Trophoblast cell (in vitro differentiated cells and primary cell): ENCODE results near the gene MFNG.

Experiments
- DNase-seq, 2 donors: peaks; one replicate each; pipeline ENCODE4 v3.0.0-alpha.2; 2016
- H2AFZ ChIP-seq: 2 replicates; pipeline ENCODE4 v1.6.1; 2013; ENCODE audit warnings: low read length, moderate library complexity, mild to moderate bottlenecking; ENCODE audit not compliant: insufficient read depth, poor library complexity
- H2AK5ac ChIP-seq: 2 replicates; pipeline ENCODE4 v1.6.1; 2013; ENCODE audit warnings: mild to moderate bottlenecking, low read length
- H2BK120ac ChIP-seq: 2 replicates; pipeline ENCODE4 v1.6.1; 2013; ENCODE audit warnings: low read length, mild to moderate bottlenecking, moderate library complexity; ENCODE audit not compliant: insufficient read depth, poor library complexity
- H2BK12ac ChIP-seq: 2 replicates; pipeline ENCODE4 v1.6.1; 2013; ENCODE audit warnings: mild to moderate bottlenecking, low read length, moderate library complexity
- H2BK5ac ChIP-seq: 2 replicates; pipeline ENCODE4 v1.6.1; 2013; ENCODE audit warnings: low read length, low read depth, moderate library complexity, mild to moderate bottlenecking; ENCODE audit not compliant: poor library complexity
- H3K14ac ChIP-seq: 2 replicates; pipeline ENCODE4 v1.6.1; 2013; ENCODE audit warnings: mild to moderate bottlenecking, low read length
- H3K18ac ChIP-seq: 2 replicates; pipeline ENCODE4 v1.6.1; 2013; ENCODE audit warnings: mild to moderate bottlenecking, low read length
- H3K23ac ChIP-seq: 2 replicates; pipeline ENCODE4 v1.6.1; 2013; ENCODE audit warnings: low read length
- H3K27ac ChIP-seq: 2 replicates; pipeline ENCODE4 v1.5.1; 2013; ENCODE audit warnings: low read depth, mild to moderate bottlenecking, inconsistent platforms, low read length, moderate library complexity
- H3K27me3 ChIP-seq: 2 replicates; pipeline ENCODE4 v1.6.1; 2013; ENCODE audit warnings: inconsistent platforms, mild to moderate bottlenecking, low read length, moderate library complexity; ENCODE audit not compliant: insufficient read depth
- H3K36me3 ChIP-seq, 2 experiments: 1 replicate in 1 of 2; 2 replicates in 1 of 2; pipeline ENCODE4 v1.6.1; 2013; ENCODE audit warnings: low read length in 2 of 2, mild to moderate bottlenecking in 2 of 2, moderate library complexity in 1 of 2; ENCODE audit not compliant: insufficient read depth in 2 of 2, control insufficient read depth in 1 of 2
- H3K4ac ChIP-seq: 2 replicates; pipeline ENCODE4 v1.6.1; 2013; ENCODE audit warnings: low read depth, mild to moderate bottlenecking, low read length, moderate library complexity
- H3K4me1 ChIP-seq, 2 experiments: 1 replicate in 1 of 2; 2 replicates in 1 of 2; pipeline ENCODE4 v1.6.1; 2013; ENCODE audit warnings: low read length in 2 of 2, mild to moderate bottlenecking in 2 of 2, moderate library complexity in 1 of 2; ENCODE audit not compliant: insufficient read depth in 2 of 2, control insufficient read depth in 1 of 2
- H3K4me2 ChIP-seq: 2 replicates; pipeline ENCODE4 v1.6.1; 2013; ENCODE audit warnings: inconsistent platforms, mild to moderate bottlenecking, low read length, moderate library complexity
- H3K4me3 ChIP-seq: 2 replicates; pipeline ENCODE4 v1.5.1; 2013; ENCODE audit warnings: mild to moderate bottlenecking, low read depth, low read length, inconsistent platforms
- H3K79me1 ChIP-seq: one replicate; pipeline ENCODE4 v1.6.1; 2013; ENCODE audit warnings: low read length
- H3K79me2 ChIP-seq: 2 replicates; pipeline ENCODE4 v1.6.1; 2013; ENCODE audit warnings: low read length, mild to moderate bottlenecking; ENCODE audit not compliant: control insufficient read depth, insufficient read depth, poor library complexity
- H3K9ac ChIP-seq: 2 replicates; pipeline ENCODE4 v1.6.1; 2013; ENCODE audit warnings: mild to moderate bottlenecking, low read length
- H3K9me3 ChIP-seq: 2 replicates; pipeline ENCODE4 v1.6.1; 2013; ENCODE audit warnings: low read depth, mild to moderate bottlenecking, control low read depth, inconsistent platforms, low read length; ENCODE audit not compliant: insufficient read depth
- H4K12ac ChIP-seq: 2 replicates; pipeline ENCODE4 v1.6.1; 2013; ENCODE audit warnings: low read depth, mild to moderate bottlenecking, low read length, moderate library complexity
- H4K8ac ChIP-seq: 2 replicates; pipeline ENCODE4 v1.6.1; 2013; ENCODE audit warnings: low read depth, mild to moderate bottlenecking, low read length, moderate library complexity
- H4K91ac ChIP-seq: one replicate; pipeline ENCODE4 v1.6.1; 2013; ENCODE audit warnings: low read depth, mild to moderate bottlenecking, low read length, moderate library complexity
- WGBS: extraction: QIAGEN DNeasy Blood & Tissue Kit; methylation state at CpG from one replicate; pipeline ENCODE4 v1.1.7; 2013; ENCODE audit warnings: missing lambda C conversion rate; ENCODE audit not compliant: insufficient read length, insufficient coverage; ENCODE audit errors: extremely low coverage; 5-methylcytosine and 5-hydroxymethylcytosine counted together

MFNG gene

GRCh38 chr22:37491106-37491505 is 4.9 kb upstream of the MFNG start:
- H2BK12ac ChIP-seq = no peak overlapping the region

GRCh38 chr22:37489983-37490382 is 3.8 kb upstream of the MFNG start:
- H3K36me3 ChIP-seq = peaks cover 0 to 4% of the 10 kb centered on the region in 2 experiments
- H2BK12ac ChIP-seq = no peak overlapping the region
- H2BK120ac ChIP-seq = no peak overlapping the region
- no peak overlapping the region for H3K14ac ChIP-seq
- H3K4me2 ChIP-seq = no peak overlapping the region
- H4K12ac ChIP-seq = no peak overlapping the region
- H3K79me1 ChIP-seq = no peaks in the 10 kb centered on the region
- no peak overlapping the region for H2AK5ac ChIP-seq
- H3K4me1 ChIP-seq = peaks cover 0 to 3% of the 10 kb centered on the region in 2 experiments
- no peak overlapping the region for H3K18ac ChIP-seq
- peaks cover 2% of the 10 kb centered on the region for H3K9me3 ChIP-seq
- no peak for DNase-seq
- no CpG with 5 or more reads among the region's 10 CpGs for WGBS
- H3K4ac ChIP-seq = no peak overlapping the region
- H3K79me2 ChIP-seq = no peaks in the 10 kb centered on the region
- no peak overlapping the region for H3K9ac ChIP-seq
- no peak overlapping the region for H4K8ac ChIP-seq
- no peak overlapping the region for H3K27ac ChIP-seq
- H3K4me3 ChIP-seq = no peak overlapping the region
- H2BK5ac ChIP-seq = no peak overlapping the region
- no peaks in the 10 kb centered on the region for H3K27me3 ChIP-seq
- no peak overlapping the region for H3K23ac ChIP-seq
- H4K91ac ChIP-seq = no peak overlapping the region
- H2AFZ ChIP-seq = no peak overlapping the region

More at GRCh38 chr22:37491106-37491505, 4.9 kb upstream of the MFNG start:
- Histone ChIP-seq H3K79me2 (no peaks in the 10 kb centered on the region), H3K79me1 (no peaks in the 10 kb centered on the region), H3K4ac (no peak overlapping the region), H3K23ac (no peak overlapping the region), H2BK5ac (no peak overlapping the region), H3K4me1 (peaks cover 0 to 3% of the 10 kb centered on the region in 2 experiments), H2BK120ac (no peak overlapping the region), H3K9ac (no peak overlapping the region), H3K14ac (no peak overlapping the region), H3K27me3 (no peaks in the 10 kb centered on the region), H4K12ac (no peak overlapping the region), H4K91ac (no peak overlapping the region), H2AK5ac (no peak overlapping the region), H3K4me2 (no peak overlapping the region), H3K27ac (no peak overlapping the region), H4K8ac (no peak overlapping the region), H3K9me3 (peaks cover 2% of the 10 kb centered on the region), H3K36me3 (peaks cover 3 to 4% of the 10 kb centered on the region in 2 experiments), H3K4me3 (no peak overlapping the region), H2AFZ (no peak overlapping the region), H3K18ac (no peak overlapping the region)
- WGBS = no CpG with 5 or more reads among the region's 16 CpGs
- no peak for DNase-seq

- no peak overlapping the region for H4K91ac ChIP-seq
- H3K79me2 ChIP-seq = no peaks in the 10 kb centered on the region
- no peak overlapping the region for H2BK5ac ChIP-seq
- no peak overlapping the region for H3K4me2 ChIP-seq
- no peak overlapping the region for H2AK5ac ChIP-seq
- no peak overlapping the region for H2BK120ac ChIP-seq
- no peak overlapping the region for H3K9ac ChIP-seq
- H3K23ac ChIP-seq = no peak overlapping the region
- no peak overlapping the region for H4K8ac ChIP-seq
- H3K18ac ChIP-seq = no peak overlapping the region
- no peak overlapping the region for H3K27ac ChIP-seq
- no peak overlapping the region for H2BK12ac ChIP-seq
- H3K4me3 ChIP-seq = no peak overlapping the region
- DNase-seq = no peak
- WGBS = no CpG with 5 or more reads among the region's 15 CpGs
- H3K9me3 ChIP-seq = peaks cover 2% of the 10 kb centered on the region
- peaks cover 0 to 3% of the 10 kb centered on the region in 2 experiments for H3K4me1 ChIP-seq
- no peak overlapping the region for H2AFZ ChIP-seq
- no peaks in the 10 kb centered on the region for H3K79me1 ChIP-seq
- H4K12ac ChIP-seq = no peak overlapping the region
- peaks cover 0 to 4% of the 10 kb centered on the region in 2 experiments for H3K36me3 ChIP-seq
- H3K14ac ChIP-seq = no peak overlapping the region
- no peak overlapping the region for H3K4ac ChIP-seq
- H3K27me3 ChIP-seq = no peaks in the 10 kb centered on the region
Observed at GRCh38 chr22:37488337-37489135, 2.4 kb upstream of the MFNG start.

GRCh38 chr22:37487571-37487970 is 1.4 kb upstream of the MFNG start:
- no peak overlapping the region for H2BK120ac ChIP-seq
- H3K4me3 ChIP-seq = no peak overlapping the region
- H3K79me2 ChIP-seq = no peaks in the 10 kb centered on the region
- H3K14ac ChIP-seq = no peak overlapping the region
- no peak overlapping the region for H3K9ac ChIP-seq
- no peaks in the 10 kb centered on the region for H3K27me3 ChIP-seq
- H2BK12ac ChIP-seq = no peak overlapping the region
- no peaks in the 10 kb centered on the region for H3K79me1 ChIP-seq
- H3K4ac ChIP-seq = no peak overlapping the region
- no peak overlapping the region for H3K4me2 ChIP-seq
- no peak overlapping the region for H4K91ac ChIP-seq
- WGBS = no CpG with 5 or more reads among the region's 4 CpGs
- peaks cover 0 to 3% of the 10 kb centered on the region in 2 experiments for H3K4me1 ChIP-seq
- no peak overlapping the region for H2BK5ac ChIP-seq
- no peak overlapping the region for H4K12ac ChIP-seq
- H3K23ac ChIP-seq = no peak overlapping the region
- no peak overlapping the region for H3K27ac ChIP-seq
- H2AK5ac ChIP-seq = no peak overlapping the region
- no peak for DNase-seq
- H3K18ac ChIP-seq = no peak overlapping the region
- no peak overlapping the region for H4K8ac ChIP-seq
- no peaks in the 10 kb centered on the region for H3K9me3 ChIP-seq
- H2AFZ ChIP-seq = no peak overlapping the region
- peaks cover 0 to 4% of the 10 kb centered on the region in 2 experiments for H3K36me3 ChIP-seq
